ENCODE results near the gene PPIF. TPM values are rescaled to one million over a fixed set of nuclear protein-coding genes. Genes with fewer than 3 reads are reported as not detected.

The PPIF gene
- total and polyA plus RNA-seq, 4 donors: 22.2 to 84.3 (median 60.0) TPM

- no peak overlapping the region for H3K9ac ChIP-seq (ENCODE audit: low read depth in 1 of 2, low read length in 2 of 2)
- 93% methylated on average over 11 of the region's 11 CpGs for WGBS
- no peak overlapping the region for H3K27ac ChIP-seq (ENCODE audit: low read depth in 1 of 2, low read length in 2 of 2)
- H3K27me3 ChIP-seq (ENCODE audit: control insufficient read depth in 4 of 4, insufficient read depth in 4 of 4, low read length in 3 of 4): no peaks in the 10 kb centered on the region
- TF ChIP-seq SP1 (IDR thresholded peaks at IDR 0.05) (no peak), RXRA (IDR thresholded peaks at IDR 0.05) (no peak), EGR1 (IDR thresholded peaks at IDR 0.05; ENCODE audit: low read depth in 2 of 2) (no peak), ZBTB33 (IDR thresholded peaks at IDR 0.05) (no peak)
- TF ChIP-seq, protein P1, sequence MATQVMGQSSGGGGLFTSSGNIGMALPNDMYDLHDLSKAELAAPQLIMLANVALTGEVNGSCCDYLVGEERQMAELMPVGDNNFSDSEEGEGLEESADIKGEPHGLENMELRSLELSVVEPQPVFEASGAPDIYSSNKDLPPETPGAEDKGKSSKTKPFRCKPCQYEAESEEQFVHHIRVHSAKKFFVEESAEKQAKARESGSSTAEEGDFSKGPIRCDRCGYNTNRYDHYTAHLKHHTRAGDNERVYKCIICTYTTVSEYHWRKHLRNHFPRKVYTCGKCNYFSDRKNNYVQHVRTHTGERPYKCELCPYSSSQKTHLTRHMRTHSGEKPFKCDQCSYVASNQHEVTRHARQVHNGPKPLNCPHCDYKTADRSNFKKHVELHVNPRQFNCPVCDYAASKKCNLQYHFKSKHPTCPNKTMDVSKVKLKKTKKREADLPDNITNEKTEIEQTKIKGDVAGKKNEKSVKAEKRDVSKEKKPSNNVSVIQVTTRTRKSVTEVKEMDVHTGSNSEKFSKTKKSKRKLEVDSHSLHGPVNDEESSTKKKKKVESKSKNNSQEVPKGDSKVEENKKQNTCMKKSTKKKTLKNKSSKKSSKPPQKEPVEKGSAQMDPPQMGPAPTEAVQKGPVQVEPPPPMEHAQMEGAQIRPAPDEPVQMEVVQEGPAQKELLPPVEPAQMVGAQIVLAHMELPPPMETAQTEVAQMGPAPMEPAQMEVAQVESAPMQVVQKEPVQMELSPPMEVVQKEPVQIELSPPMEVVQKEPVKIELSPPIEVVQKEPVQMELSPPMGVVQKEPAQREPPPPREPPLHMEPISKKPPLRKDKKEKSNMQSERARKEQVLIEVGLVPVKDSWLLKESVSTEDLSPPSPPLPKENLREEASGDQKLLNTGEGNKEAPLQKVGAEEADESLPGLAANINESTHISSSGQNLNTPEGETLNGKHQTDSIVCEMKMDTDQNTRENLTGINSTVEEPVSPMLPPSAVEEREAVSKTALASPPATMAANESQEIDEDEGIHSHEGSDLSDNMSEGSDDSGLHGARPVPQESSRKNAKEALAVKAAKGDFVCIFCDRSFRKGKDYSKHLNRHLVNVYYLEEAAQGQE (IDR thresholded peaks at IDR 0.05): no peak
- no peak overlapping the region for H3K4me3 ChIP-seq (ENCODE audit: low read depth in 1 of 3, low read length in 3 of 3)
- H3K36me3 ChIP-seq (ENCODE audit: control insufficient read depth in 4 of 4, insufficient read depth in 3 of 4, low read depth in 1 of 4, low read length in 3 of 4): peaks cover 3 to 37% (median 9%) of the 10 kb centered on the region in 4 donors
- no peaks in the 10 kb centered on the region for H3K4me1 ChIP-seq (ENCODE audit: control insufficient read depth in 4 of 4, insufficient read depth in 4 of 4, low read length in 3 of 4)
- DNase-seq (ENCODE audit: low spot score): no peak
- H3K9me3 ChIP-seq (ENCODE audit: control insufficient read depth in 4 of 4, low read length in 3 of 4): no peaks in the 10 kb centered on the region
These were observed 33.3 kb upstream of the PPIF start for GRCh38 chr10:79313911-79314439.

DNA sequence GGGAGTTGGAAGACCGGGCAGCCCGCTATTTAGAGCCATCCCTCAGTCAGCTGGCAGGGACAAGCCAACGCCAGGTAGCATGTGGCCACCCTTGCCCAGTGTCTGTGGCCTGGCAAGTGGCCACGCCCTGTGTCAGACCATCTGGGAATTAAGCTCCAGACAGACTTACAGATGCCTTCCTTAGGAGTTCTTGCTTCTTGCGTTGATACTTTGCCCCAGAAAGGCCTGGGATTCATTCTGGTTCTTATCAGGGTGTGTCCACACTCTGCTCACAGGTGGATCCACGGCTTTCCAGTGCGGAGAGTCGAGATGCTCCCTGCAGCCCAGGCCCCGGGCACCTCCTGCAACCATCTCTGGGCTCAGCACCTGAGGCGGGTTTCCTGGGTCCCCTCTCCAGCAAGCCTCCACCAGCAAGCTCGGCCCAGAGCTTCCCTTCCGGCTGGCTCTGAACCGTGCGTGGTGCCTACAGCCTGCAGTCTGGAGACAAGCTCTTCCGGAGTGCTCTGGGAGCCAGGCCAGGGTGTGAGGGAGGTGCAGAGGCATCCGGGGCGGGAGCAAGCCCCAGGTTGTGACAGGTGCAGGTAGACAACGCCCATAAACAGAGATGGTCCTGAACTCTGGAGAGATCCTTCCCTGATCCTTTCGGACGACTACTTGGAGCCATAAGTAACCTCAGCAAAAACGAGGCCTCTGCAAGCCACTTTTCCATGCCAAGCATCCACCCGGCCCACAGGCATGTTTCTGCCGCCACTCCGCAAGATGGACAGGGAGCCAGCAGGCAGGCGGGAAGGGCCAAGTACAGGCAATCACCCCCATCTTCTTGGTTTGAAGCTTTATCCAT is 32.3 kb upstream of the PPIF start:
- peaks cover 3 to 27% (median 7%) of the 10 kb centered on the region in 4 donors for H3K36me3 ChIP-seq (ENCODE audit: control insufficient read depth in 4 of 4, insufficient read depth in 3 of 4, low read depth in 1 of 4, low read length in 3 of 4)
- 85% methylated on average over 25 of the region's 25 CpGs for WGBS

More for the DNA sequence above, 32.3 kb upstream of the PPIF start:
- H3K4me1 ChIP-seq (ENCODE audit: control insufficient read depth in 4 of 4, insufficient read depth in 4 of 4, low read length in 3 of 4): no peaks in the 10 kb centered on the region
- H3K9ac ChIP-seq (ENCODE audit: low read depth in 1 of 2, low read length in 2 of 2): no peak overlapping the region
- H3K4me3 ChIP-seq (ENCODE audit: low read depth in 1 of 3, low read length in 3 of 3): no peak overlapping the region
- H3K9me3 ChIP-seq (ENCODE audit: control insufficient read depth in 4 of 4, low read length in 3 of 4): no peaks in the 10 kb centered on the region
- TF ChIP-seq YY1 (IDR thresholded peaks at IDR 0.05) (no peak), GABPA (IDR thresholded peaks at IDR 0.05 in 1 of 2, conservative IDR thresholded peaks at IDR 0.05 in 1 of 2) (no peak), RAD21 (IDR thresholded peaks at IDR 0.05) (no peak), HNF4A (conservative IDR thresholded peaks at IDR 0.05) (no peak), JUND (IDR thresholded peaks at IDR 0.05) (no peak), MAX (IDR thresholded peaks at IDR 0.05) (no peak)
- TF ChIP-seq, protein P2, sequence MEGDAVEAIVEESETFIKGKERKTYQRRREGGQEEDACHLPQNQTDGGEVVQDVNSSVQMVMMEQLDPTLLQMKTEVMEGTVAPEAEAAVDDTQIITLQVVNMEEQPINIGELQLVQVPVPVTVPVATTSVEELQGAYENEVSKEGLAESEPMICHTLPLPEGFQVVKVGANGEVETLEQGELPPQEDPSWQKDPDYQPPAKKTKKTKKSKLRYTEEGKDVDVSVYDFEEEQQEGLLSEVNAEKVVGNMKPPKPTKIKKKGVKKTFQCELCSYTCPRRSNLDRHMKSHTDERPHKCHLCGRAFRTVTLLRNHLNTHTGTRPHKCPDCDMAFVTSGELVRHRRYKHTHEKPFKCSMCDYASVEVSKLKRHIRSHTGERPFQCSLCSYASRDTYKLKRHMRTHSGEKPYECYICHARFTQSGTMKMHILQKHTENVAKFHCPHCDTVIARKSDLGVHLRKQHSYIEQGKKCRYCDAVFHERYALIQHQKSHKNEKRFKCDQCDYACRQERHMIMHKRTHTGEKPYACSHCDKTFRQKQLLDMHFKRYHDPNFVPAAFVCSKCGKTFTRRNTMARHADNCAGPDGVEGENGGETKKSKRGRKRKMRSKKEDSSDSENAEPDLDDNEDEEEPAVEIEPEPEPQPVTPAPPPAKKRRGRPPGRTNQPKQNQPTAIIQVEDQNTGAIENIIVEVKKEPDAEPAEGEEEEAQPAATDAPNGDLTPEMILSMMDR (IDR thresholded peaks at IDR 0.05; ENCODE audit: low read depth, low read length, missing input control): no peak
- DNase-seq (ENCODE audit: low spot score): no peak
- H3K27ac ChIP-seq (ENCODE audit: low read depth in 1 of 2, low read length in 2 of 2): no peak overlapping the region
- H3K27me3 ChIP-seq (ENCODE audit: control insufficient read depth in 4 of 4, insufficient read depth in 4 of 4, low read length in 3 of 4): no peaks in the 10 kb centered on the region
